Skin of body (tissue), 3 donors: ENCODE results near the gene LRRC43. TPM values are rescaled to one million over a fixed set of nuclear protein-coding genes. Genes with fewer than 3 reads are reported as not detected.

Experiments
- DNase-seq: peaks from one replicate; lab custom pipeline; 2025; lab: John Stamatoyannopoulos, UW
- small RNA-seq: library from RNA; depleted of rRNA; stranded (forward); fragments of <200 nt; gene quantifications from one replicate; pipeline ENCODE3, GENCODE V24; 2014; ENCODE audit warnings: low replicate concordance
- total RNA-seq: library from RNA; depleted of rRNA; stranded (reverse); fragments of >200 nt; gene quantifications from one replicate; pipeline ENCODE4 v1.2.3, GENCODE V29; 2014

LRRC43 gene
- total RNA-seq, 1 donor from 2014 or later = not detected

DNA sequence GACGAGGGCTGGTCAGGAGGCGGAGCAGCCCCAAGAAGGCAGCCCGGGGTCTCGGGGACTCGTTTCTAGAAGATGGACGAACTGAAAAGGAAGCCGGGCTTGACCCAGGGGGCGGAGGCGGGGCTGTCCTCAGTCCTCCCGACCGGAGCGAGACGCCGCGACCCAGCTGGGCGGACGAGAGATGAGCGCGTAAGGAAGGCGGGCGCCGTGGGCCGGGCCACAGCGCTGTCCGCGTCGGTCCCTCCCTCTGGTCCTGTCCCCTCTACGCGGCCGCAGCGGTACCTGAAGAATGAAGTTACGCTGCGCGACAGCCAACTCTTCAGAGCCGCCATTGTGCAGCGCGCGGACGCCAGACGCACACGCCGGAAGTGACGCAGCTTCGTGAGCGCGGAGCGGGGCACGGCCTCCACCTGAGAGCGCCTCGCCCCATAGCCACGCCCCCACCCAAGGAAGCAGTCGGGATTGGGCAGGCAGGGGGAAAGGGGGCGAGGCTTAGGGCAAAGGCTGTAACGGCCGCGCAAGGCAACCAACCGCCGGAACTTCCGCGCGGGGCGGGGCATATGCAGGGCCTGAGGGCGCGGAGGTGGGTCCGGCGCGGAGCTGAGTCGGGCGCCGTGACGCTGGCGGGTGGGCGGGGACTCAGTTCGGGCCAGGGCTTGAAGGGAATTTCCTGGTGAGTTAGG, 42.9 kb downstream of the LRRC43 start, which contains the start of gene DIABLO:
TSS of gene DIABLO (minus strand) at position 370 of the 683 bp plus-strand sequence. CDS start at position 332, 38 bp downstream.
- DNase-seq = peak; percentile 99

DNA sequence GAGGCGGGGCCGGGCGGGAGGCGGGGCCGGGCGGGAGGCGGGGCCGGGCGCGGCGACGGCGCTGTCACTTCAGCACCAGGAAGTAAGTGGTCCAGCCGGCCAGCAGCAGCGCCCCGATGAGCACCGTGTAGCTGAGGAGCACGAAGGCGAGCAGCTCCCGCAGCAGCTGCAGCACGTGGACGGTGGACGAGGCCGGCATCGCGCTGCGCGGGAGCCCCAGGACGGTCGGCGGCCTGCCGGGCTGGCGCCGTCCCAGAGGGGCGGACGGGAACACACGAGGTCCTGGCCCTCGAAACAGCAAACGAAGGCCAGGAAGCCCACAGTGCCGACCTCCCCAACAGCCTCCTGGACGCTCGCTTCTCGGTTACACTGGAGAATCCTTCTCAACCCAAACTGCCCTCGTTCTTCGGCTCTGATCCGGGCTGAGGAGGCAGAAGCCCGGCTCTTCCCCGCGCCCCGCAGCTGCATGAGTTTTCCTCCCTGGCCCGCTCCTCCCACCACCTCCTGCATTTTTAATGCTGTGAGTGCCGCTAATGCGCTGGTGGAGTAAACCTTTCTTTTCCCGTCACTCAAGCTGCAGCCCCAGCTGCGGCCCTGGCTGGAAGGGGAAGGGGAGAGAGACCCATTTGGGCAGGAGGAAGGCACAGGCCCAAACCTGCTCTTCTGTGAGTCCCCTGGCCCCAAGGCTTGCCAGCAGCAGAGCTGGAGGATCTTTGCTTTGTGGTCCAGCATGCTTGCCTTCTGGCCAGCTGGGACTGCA, 43.6 kb downstream of the LRRC43 start:
- DNase-seq = no peak

DNA sequence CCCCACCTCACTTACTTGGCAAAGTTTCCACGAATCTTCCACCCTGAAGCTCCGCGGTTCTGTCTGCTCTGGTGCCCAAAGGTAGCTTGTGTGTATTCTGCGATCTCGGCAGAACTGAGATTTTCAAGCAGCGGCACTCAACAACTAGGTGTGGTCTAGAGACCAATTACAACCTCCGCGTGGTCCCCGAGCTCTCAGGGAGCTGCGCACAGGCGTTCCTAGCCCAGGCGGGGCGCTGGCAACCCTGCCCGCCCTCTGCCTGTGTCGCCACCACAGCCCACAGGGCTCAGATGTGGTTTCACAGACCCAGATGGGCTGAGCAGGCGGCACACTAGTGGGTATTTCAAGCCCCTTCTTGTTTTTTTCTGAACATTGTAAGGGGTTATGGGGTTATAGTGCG, 44.4 kb downstream of the LRRC43 start:
- DNase-seq = no peak

DNA sequence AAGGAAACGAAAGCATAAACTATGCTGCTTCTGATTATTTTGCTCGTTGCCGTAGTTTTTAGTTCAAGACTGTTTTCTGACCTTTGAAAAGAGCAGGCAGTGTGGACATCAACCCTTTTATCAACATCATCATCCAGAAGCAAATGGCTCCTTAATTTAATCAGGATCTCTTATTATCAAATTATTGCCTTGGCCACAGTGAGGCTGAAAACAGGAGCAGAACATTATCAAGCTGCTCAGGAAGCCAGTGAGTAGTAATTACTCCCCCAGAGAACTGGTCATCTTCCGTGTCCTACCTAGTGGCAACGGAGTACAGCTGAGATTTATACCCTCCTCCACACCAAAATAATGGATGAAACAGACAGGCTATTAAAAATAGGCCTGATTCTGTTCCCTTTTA, 45.2 kb downstream of the LRRC43 start:
- no peak for DNase-seq

DNA sequence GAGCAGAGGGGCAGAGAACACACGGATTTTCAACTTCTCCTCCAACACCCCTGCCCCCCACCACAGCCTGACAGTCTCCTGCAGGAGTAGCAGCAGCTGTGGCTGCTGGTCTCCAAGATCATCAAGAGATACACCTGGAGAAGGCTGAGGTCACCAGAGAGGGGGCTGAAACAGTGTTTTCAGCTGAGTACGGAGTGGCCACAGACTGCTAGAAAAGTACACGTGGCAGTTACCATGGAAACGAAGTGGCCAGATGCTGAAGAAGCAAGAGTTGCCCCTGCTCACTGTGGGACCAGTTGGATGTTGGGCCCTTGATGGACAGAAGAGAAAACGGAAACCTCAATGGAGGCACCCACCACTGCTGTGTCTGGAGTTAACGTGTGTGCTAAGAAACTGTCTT, 47.9 kb downstream of the LRRC43 start:
- DNase-seq = no peak

DNA sequence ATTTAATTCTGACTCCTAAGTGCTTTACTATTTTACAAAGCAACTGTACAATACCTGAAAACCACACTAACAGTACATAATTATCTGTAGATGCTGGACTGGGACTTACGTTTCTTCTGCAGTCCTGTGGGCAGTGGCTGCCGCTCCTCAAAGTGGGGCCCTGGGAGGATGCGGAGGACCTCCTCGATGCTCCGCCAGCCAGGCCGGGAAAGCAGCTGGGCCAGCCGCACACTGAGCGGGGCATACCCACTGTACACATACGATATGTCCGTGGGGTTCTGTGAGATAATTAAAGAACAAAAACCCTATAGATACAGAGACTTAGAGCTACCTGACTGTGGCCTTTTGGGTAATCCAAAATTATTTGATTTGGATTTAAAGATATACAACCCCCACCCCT, 49.8 kb downstream of the LRRC43 start:
- DNase-seq = no peak

DNA sequence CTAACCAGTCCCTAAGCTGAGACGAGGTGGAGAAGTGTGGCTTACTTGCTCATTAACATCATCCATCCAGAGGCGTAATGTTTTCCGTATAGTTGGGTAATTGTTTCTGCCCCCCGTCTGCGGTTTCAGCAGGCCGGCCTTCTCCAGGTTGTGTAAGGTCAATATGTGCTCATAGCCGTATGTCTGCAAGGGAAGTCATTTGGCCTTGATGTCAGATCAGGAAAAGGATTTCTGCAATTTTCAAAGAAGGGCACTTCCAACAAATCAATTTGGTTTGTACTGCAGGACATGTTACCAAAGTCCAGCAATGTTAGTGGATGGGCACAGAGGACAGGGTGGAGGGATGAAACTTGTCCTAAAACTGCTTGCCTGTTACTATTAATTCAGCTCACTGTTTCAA, 52.8 kb downstream of the LRRC43 start:
- DNase-seq = no peak

DNA sequence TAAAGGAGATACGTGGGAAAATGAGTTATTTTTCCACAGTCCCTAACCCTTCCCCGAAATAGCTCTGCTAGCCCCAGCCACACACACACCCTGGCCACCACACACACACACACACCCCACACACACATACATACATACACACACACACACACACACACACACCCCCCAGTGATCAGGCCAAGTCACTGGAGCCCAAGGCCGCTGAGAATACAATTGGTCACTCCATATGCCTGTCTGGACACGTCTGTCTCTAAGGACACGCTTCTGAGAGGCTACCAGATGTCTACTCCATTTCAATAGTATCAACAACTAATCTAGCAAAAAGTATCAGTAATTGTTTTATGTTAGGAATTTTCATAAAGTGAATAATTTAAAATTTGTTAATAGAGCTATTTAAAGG, 55.9 kb downstream of the LRRC43 start:
- no peak for DNase-seq

DNA sequence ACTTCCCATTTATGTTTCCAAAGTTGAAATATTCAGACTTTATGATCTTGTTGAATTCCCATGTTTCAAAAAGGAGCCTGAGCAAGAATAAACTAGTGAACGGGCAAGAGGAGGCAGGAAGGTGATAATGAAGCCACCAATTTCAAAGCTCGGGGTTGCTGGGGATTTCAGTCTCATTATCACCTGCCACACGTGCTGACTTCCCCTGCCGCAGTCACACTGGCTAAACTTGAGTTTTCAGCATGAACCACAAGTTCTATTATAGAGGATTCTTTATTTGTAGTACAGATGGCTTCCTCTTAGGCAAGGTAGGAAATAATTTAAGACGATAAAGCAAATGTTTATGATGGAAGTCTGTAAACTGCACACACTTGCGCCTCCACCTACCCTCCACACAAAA, 61.0 kb downstream of the LRRC43 start:
- no peak for DNase-seq

DNA sequence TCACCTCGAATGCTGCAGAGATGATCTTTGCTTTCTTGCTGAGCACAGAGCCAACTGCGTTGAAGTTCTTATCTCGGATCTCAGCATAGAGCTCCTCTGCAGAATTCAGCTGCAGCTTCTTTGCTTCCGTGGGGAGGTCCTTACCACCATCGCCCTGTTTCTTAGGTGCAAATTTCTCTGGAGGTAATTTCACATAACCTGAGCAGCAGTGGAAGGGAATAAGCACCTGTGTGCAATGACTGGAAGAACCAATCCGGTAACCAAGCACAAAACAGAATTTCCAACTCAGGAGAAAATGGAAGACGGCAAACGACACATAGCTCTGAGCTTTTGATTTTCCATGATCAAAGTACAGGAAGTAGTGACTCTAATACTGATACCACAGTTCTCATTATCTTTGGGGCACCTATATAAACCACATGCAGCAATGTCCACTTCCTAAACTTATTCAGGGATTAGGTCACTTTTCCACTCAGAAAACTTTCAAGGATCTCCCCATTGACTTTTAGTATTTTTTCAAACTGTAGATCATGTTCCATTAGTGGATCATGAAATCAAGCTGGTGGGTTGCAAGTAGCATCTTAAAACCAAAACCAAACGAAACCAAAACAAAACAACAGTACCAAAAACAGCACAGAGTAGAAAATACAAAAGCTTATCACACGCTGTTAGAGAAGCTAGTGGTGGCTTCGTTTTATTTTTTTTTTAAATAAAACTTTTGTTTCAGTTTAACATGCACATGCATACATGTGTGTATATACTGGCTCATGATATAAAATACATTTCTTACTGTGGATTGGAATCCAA, 61.8 kb downstream of the LRRC43 start:
- DNase-seq = no peak

DNA sequence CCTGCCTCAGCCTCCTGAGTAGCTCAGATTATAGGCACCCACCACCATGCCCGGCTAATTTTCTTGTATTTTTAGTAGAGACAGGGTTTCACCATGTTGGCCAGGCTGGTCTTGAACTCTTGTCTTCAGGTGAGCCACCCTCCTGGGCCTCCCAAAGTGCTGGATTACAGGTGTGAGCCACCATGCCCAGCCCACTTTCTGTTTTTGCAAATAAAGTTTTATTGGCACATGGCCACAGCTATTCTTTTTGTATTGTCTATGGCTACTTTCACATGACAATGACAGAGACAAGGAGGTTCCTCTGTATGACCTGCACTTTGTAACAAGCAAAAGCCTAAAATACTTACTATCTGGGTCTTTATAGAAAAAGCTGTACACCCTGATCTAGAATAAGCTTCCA, 62.6 kb downstream of the LRRC43 start:
- no peak for DNase-seq

DNA sequence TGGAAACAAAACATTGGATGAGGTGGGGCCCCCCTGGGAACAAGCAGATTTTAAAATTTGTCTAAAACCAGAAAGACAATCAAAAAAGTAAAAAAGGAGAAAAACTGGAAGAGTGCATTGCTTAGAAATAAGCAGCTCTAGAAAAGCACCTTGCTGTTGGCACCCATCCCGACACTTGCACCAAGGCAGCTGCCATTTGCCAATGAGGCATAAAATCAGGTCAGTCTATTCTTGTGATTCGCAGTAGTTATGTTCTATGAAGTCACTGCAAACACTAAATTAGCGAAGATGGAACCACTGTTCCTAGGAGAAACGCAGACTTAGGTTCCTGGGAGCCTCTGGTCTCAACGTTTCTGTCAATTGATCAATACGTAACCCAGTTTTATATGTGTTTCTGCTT, 67.1 kb downstream of the LRRC43 start:
- DNase-seq = no peak

DNA sequence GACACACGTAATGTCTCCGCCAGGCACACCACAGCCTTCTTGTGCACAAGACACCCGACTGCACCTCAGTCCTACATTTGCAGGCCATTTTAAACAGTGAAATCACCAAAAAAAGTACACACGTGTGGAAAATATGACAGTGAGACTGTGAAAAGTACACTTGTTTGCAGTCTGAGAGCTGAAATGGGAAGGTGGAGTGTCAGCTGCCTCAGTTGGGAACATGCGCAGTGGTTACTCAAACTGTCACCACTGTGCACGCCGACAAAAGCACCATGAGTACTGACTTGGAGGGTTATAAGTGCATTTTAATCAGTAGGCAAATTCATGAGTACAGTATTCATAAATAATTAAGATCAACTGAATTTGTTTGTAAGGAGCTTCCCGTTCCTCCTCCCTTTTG, 67.6 kb downstream of the LRRC43 start:
- no peak for DNase-seq

Small RNA genes within 50 kb of the gene (small RNA-seq; reads per million reads assigned to genes)
- gene DIABLO = 0.35 reads per million, percentile 42 among the genes with 10 or more reads in this experiment

Other genes starting within 250 kb of the LRRC43 start
- 12.9 TPM for gene BCL7A, start 161.2 kb upstream of the LRRC43 start, total RNA-seq
- 12.5 TPM for gene MLXIP, start 104.4 kb upstream of the LRRC43 start, total RNA-seq
- not detected for gene IL31, start 8.9 kb upstream of the LRRC43 start, total RNA-seq
- 0.59 TPM for gene B3GNT4, start 20.6 kb downstream of the LRRC43 start, total RNA-seq
- 31.7 TPM for gene DIABLO, start 42.9 kb downstream of the LRRC43 start, total RNA-seq
- gene VPS33A, start 83.4 kb downstream of the LRRC43 start, total RNA-seq = 12.0 TPM
- 90.0 TPM for gene CLIP1, start 239.5 kb downstream of the LRRC43 start, total RNA-seq